Activated CD8-positive, alpha-beta memory T cell treated with anti-CD3 and anti-CD28 coated beads for 36 hours (primary cell): ENCODE measurements around the gene SCIN. TPM values are rescaled to one million over a fixed set of nuclear protein-coding genes. Genes with fewer than 3 reads are reported as not detected.

Source experiments
- CTCF ChIA-PET: fragments of 350-600 bp; sonication (Branson Sonifier 250); formaldehyde crosslinking; loops from one replicate; lab custom pipeline; 2021; ENCODE audit warnings: antibody characterized with exemption; lab: Charles Lee
- POLR2A ChIA-PET: fragments of 350-600 bp; sonication (Branson Sonifier 250); formaldehyde crosslinking; loops from one replicate; lab custom pipeline; 2021; ENCODE audit warnings: antibody characterized with exemption; lab: Charles Lee
- total RNA-seq, 2 experiments: library from RNA; stranded (reverse); gene quantifications; one replicate each; pipeline ENCODE4 v1.2.3, GENCODE V29; 2021

SCIN gene
- total RNA-seq, 2 experiments from 2014 or later: 0.08 to 0.27 TPM

GRCh38 chr7:12692479-12693259 lies 122.1 kb downstream of the SCIN start:
- ChIA-PET CTCF (no interaction called here), POLR2A (no interaction called here)

GRCh38 chr7:12694817-12695216 lies 124.3 kb downstream of the SCIN start:
- POLR2A ChIA-PET: no interaction called here
- CTCF ChIA-PET: no interaction called here

GRCh38 chr7:12695965-12696364 lies 125.4 kb downstream of the SCIN start:
- POLR2A ChIA-PET: no interaction called here

GRCh38 chr7:12699299-12699698 lies 128.8 kb downstream of the SCIN start:
- ChIA-PET CTCF (interaction anchor here (2.3 kb wide), 1 partner anchor 12 kb away, joined by 7 read pairs; the partner anchor contains the start of gene ARL4A), POLR2A (no interaction called here)

More at GRCh38 chr7:12695965-12696364, 125.4 kb downstream of the SCIN start:
- CTCF ChIA-PET: no interaction called here

- ChIA-PET CTCF (interaction anchor here (0.9 kb wide), 1 partner anchor 15 kb away, joined by 4 read pairs; the partner anchor contains the start of gene ARL4A), POLR2A (no interaction called here)
Measured at GRCh38 chr7:12701433-12701832, 130.9 kb downstream of the SCIN start.

- ChIA-PET CTCF (interaction anchor here (1.1 kb wide), 1 partner anchor 82 kb away, joined by 4 read pairs; no protein-coding TSS in a partner anchor), POLR2A (no interaction called here)
Measured at GRCh38 chr7:12703881-12704280, 133.4 kb downstream of the SCIN start.

GRCh38 chr7:12705878-12706277 lies 135.4 kb downstream of the SCIN start:
- POLR2A ChIA-PET: no interaction called here
- CTCF ChIA-PET: interaction anchor here (0.8 kb wide), 1 partner anchor 23 kb away, joined by 3 read pairs; no protein-coding TSS in a partner anchor

- POLR2A ChIA-PET: no interaction called here
- CTCF ChIA-PET: no interaction called here
Measured at GRCh38 chr7:12706900-12707536, 136.5 kb downstream of the SCIN start.

- ChIA-PET POLR2A (no interaction called here), CTCF (no interaction called here)
Measured at GRCh38 chr7:12708314-12708713, 137.8 kb downstream of the SCIN start.

Other genes starting within 250 kb of the SCIN start
- gene VWDE, start 166.9 kb upstream of the SCIN start, total RNA-seq: 1 to 10 TPM in 1 of 2 experiments, under 1 TPM in 1; 0.84 to 1.6 TPM
- 1 to 10 TPM; 8.8 to 9.6 TPM for gene ARL4A, start 116.9 kb downstream of the SCIN start, total RNA-seq